Thyroid gland (tissue), 4 donors: ENCODE measurements around the gene BBS9. TPM values are rescaled to one million over a fixed set of nuclear protein-coding genes. Genes with fewer than 3 reads are reported as not detected.

Experiments used
- DNase-seq, 2 donors: peaks; one replicate each; pipeline ENCODE4 v3.0.0-alpha.2; 2019
- H3K27ac ChIP-seq, 3 donors: fragments of 200-600 bp; sonication (generic); 1 replicate in 2 of 3; 2 replicates in 1 of 3; pipeline ENCODE4 v1.5.1; 2016 to 2019; ENCODE audit warnings: mild to moderate bottlenecking in 1 of 3, moderate library complexity in 1 of 3
- H3K27me3 ChIP-seq: fragments of 200-600 bp; sonication (generic); one replicate; pipeline ENCODE4 v1.5.1; 2019
- H3K36me3 ChIP-seq, 2 donors: fragments of 200-600 bp; sonication (generic); one replicate each; pipeline ENCODE4 v1.5.1; 2016 to 2019
- H3K4me1 ChIP-seq, 2 donors: fragments of 200-600 bp; sonication (generic); one replicate each; pipeline ENCODE4 v1.5.1; 2017 to 2019
- H3K4me3 ChIP-seq, 3 donors: fragments of 200-600 bp; sonication (generic); replicated peaks in 1 of 3; 1 replicate in 2 of 3; 2 replicates in 1 of 3; pipeline ENCODE4 v1.5.1; 2016; ENCODE audit warnings: mild to moderate bottlenecking in 1 of 3
- H3K9me3 ChIP-seq: fragments of 200-600 bp; sonication (generic); one replicate; pipeline ENCODE4 v1.5.1; 2017
- CTCF ChIP-seq, 6 experiments: fragments of 200-600 bp in 3 of 6; fragments of 450-650 bp in 3 of 6; sonication (generic) in 3 of 6; IDR thresholded peaks; one replicate each; pipeline ENCODE4 v1.5.1; 2016 to 2019; ENCODE audit warnings: antibody characterized with exemption in 6 of 6, mild to moderate bottlenecking in 2 of 6, inconsistent platforms in 1 of 6, moderate library complexity in 1 of 6
- POLR2A ChIP-seq, 2 donors: fragments of 450-650 bp; IDR thresholded peaks; one replicate each; pipeline ENCODE4 v1.6.1; 2017; ENCODE audit warnings: antibody characterized with exemption in 2 of 2, mild to moderate bottlenecking in 2 of 2, moderate library complexity in 1 of 2
- WGBS, 2 donors: methylation state at CpG; one replicate each; pipeline ENCODE4 v1.1.5; 2017; 5-methylcytosine and 5-hydroxymethylcytosine counted together
- intact Hi-C: fragments of 100-400 bp; cut with DNase I; formaldehyde crosslinking; loops from one replicate; pipeline ENCODE4 v1.15.1; 2023
- total RNA-seq, 4 donors: library from RNA; depleted of rRNA; stranded (reverse); fragments of >200 nt; gene quantifications; one replicate each; pipeline ENCODE4 v1.2.3, GENCODE V29; 2016

The BBS9 gene
- total RNA-seq, 4 donors from 2014 or later = 59.2 to 84.8 (median 73.1) TPM

DNA sequence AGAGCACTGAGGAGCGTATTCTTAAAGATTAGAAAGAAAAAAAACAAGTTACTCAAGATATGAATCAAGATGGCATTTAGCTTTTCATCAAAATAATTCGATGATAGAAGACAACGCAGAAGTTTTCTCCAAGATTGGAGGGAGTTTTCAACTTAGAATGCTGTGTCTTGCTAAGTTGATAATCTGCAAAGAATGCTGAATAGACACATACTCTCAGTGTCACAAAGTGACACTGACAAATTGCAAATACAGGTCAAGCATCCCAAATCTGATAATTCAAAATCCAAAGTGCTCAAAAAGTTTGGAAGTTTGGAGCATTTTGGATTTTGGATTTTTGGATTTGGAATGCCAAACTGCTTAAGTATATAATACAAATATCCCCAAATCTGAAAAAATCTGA, 243.8 kb downstream of the BBS9 start:
- no peak overlapping the region for H3K27ac ChIP-seq
- intact Hi-C loops = no loop called here
- no peak for DNase-seq
- H3K4me3 ChIP-seq = no peak overlapping the region
- no peaks in the 10 kb centered on the region for H3K4me1 ChIP-seq
- TF ChIP-seq CTCF (IDR thresholded peaks at IDR 0.05) (no peak), POLR2A (IDR thresholded peaks at IDR 0.05) (no peak)
- H3K9me3 ChIP-seq = no peaks in the 10 kb centered on the region
- WGBS, 2 donors = 92 to 95% methylated on average over 3 of the region's 3 CpGs
- H3K36me3 ChIP-seq = no peaks in the 10 kb centered on the region
- no peaks in the 10 kb centered on the region for H3K27me3 ChIP-seq

- Histone ChIP-seq H3K27me3 (no peaks in the 10 kb centered on the region), H3K27ac (no peak overlapping the region), H3K36me3 (no peaks in the 10 kb centered on the region), H3K9me3 (no peaks in the 10 kb centered on the region), H3K4me3 (no peak overlapping the region), H3K4me1 (no peaks in the 10 kb centered on the region)
- 97 to 100% methylated on average over 4 of the region's 4 CpGs for WGBS, 2 donors
- DNase-seq = no peak
- TF ChIP-seq POLR2A (IDR thresholded peaks at IDR 0.05) (no peak), CTCF (IDR thresholded peaks at IDR 0.05) (no peak)
- intact Hi-C loops = no loop called here
These were observed 250.6 kb downstream of the BBS9 start for GRCh38 chr7:33379891-33380525.

DNA sequence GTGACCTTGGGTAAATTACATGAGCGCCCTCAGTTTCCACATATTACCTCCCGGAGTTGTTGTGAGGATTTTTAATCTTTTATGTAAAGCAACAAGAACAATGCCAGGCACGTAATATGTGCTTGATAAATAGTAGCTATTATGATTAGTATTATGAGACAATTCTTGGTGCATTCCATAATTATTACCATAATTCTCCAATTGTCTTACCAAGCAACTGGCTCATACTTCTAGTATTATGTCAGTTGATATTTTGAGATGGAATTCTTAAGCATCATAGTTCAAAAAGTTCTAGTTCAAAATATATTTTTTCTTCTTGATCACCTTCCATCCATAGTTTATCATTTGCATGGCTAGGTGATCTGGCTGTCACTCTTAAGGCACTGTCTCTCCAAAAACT, 259.0 kb downstream of the BBS9 start:
- no peak for DNase-seq
- Histone ChIP-seq H3K27ac (no peak overlapping the region), H3K36me3 (no peaks in the 10 kb centered on the region), H3K9me3 (no peaks in the 10 kb centered on the region), H3K4me3 (no peak overlapping the region), H3K27me3 (no peaks in the 10 kb centered on the region), H3K4me1 (peaks cover 0 to 4% of the 10 kb centered on the region in 2 donors)
- 93% methylated on average over 3 of the region's 3 CpGs for WGBS, 2 donors
- intact Hi-C loops = no loop called here
- TF ChIP-seq POLR2A (IDR thresholded peaks at IDR 0.05) = no peak
- no peak for TF ChIP-seq CTCF (IDR thresholded peaks at IDR 0.05)

- H3K4me1 ChIP-seq = peaks cover 0 to 4% of the 10 kb centered on the region in 2 donors
- no peak overlapping the region for H3K4me3 ChIP-seq
- no peaks in the 10 kb centered on the region for H3K36me3 ChIP-seq
- TF ChIP-seq POLR2A (IDR thresholded peaks at IDR 0.05) (no peak), CTCF (IDR thresholded peaks at IDR 0.05) (no peak)
- peak; percentile 19 to 55 for DNase-seq
- H3K27me3 ChIP-seq = no peaks in the 10 kb centered on the region
- H3K27ac ChIP-seq = no peak overlapping the region
- 31 to 33% methylated on average over 1 of the region's 1 CpG for WGBS, 2 donors
- H3K9me3 ChIP-seq = no peaks in the 10 kb centered on the region
- intact Hi-C loops = no loop called here
These were observed 262.8 kb downstream of the BBS9 start for GRCh38 chr7:33392148-33392547.

GRCh38 chr7:33393770-33394169, 264.4 kb downstream of the BBS9 start:
- Histone ChIP-seq H3K27ac (no peak overlapping the region), H3K4me3 (no peak overlapping the region), H3K27me3 (no peaks in the 10 kb centered on the region), H3K9me3 (no peaks in the 10 kb centered on the region), H3K36me3 (no peaks in the 10 kb centered on the region), H3K4me1 (peaks cover 0 to 4% of the 10 kb centered on the region in 2 donors)
- intact Hi-C loops = no loop called here
- no peak for DNase-seq
- TF ChIP-seq POLR2A (IDR thresholded peaks at IDR 0.05) (no peak), CTCF (IDR thresholded peaks at IDR 0.05) (no peak)
